ENCODE data around the gene PDIK1L.

- no peak for TF ChIP-seq CTCF (IDR thresholded peaks at IDR 0.05)
- no peak for TF ChIP-seq EP300 (IDR thresholded peaks at IDR 0.05)
Measured at GRCh38 chr1:26164861-26165842, 53.5 kb downstream of the PDIK1L start.

Measured in tibial nerve (tissue), 4 donors.